Measurements from ENCODE around the gene BRPF3. TPM values are rescaled to one million over a fixed set of nuclear protein-coding genes. Genes with fewer than 3 reads are reported as not detected.

Gene BRPF3
- total RNA-seq, 1 experiment from 2014 or later: 49.6 TPM

GRCh38 chr6:36232172-36232571 lies 35.6 kb downstream of the BRPF3 start:
- Histone ChIP-seq H3K4me3 (ENCODE audit: low read depth in 2 of 2, low read length in 2 of 2) (no peak overlapping the region), H3K9me3 (ENCODE audit: control insufficient read depth, insufficient read depth, low read depth, low read length) (no peaks in the 10 kb centered on the region), H3K4me1 (ENCODE audit: control insufficient read depth, insufficient read depth, low read length) (no peaks in the 10 kb centered on the region), H3K27ac (ENCODE audit: low read length) (no peak overlapping the region), H3K36me3 (ENCODE audit: control insufficient read depth, insufficient read depth, low read length) (peaks cover 6% of the 10 kb centered on the region), H3K27me3 (ENCODE audit: control insufficient read depth, insufficient read depth, low read length) (no peaks in the 10 kb centered on the region)
- ChIA-PET CTCF (no interaction called here), POLR2A (no interaction called here)
- TF ChIP-seq POLR2AphosphoS5 (IDR thresholded peaks at IDR 0.05; ENCODE audit: low read depth, low read length): no peak
- TF ChIP-seq TCF7L2 (IDR thresholded peaks at IDR 0.05; ENCODE audit: low read depth, low read length): no peak
- TF ChIP-seq, protein P1, sequence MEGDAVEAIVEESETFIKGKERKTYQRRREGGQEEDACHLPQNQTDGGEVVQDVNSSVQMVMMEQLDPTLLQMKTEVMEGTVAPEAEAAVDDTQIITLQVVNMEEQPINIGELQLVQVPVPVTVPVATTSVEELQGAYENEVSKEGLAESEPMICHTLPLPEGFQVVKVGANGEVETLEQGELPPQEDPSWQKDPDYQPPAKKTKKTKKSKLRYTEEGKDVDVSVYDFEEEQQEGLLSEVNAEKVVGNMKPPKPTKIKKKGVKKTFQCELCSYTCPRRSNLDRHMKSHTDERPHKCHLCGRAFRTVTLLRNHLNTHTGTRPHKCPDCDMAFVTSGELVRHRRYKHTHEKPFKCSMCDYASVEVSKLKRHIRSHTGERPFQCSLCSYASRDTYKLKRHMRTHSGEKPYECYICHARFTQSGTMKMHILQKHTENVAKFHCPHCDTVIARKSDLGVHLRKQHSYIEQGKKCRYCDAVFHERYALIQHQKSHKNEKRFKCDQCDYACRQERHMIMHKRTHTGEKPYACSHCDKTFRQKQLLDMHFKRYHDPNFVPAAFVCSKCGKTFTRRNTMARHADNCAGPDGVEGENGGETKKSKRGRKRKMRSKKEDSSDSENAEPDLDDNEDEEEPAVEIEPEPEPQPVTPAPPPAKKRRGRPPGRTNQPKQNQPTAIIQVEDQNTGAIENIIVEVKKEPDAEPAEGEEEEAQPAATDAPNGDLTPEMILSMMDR (IDR thresholded peaks at IDR 0.05): no peak
- TF ChIP-seq, protein P2, sequence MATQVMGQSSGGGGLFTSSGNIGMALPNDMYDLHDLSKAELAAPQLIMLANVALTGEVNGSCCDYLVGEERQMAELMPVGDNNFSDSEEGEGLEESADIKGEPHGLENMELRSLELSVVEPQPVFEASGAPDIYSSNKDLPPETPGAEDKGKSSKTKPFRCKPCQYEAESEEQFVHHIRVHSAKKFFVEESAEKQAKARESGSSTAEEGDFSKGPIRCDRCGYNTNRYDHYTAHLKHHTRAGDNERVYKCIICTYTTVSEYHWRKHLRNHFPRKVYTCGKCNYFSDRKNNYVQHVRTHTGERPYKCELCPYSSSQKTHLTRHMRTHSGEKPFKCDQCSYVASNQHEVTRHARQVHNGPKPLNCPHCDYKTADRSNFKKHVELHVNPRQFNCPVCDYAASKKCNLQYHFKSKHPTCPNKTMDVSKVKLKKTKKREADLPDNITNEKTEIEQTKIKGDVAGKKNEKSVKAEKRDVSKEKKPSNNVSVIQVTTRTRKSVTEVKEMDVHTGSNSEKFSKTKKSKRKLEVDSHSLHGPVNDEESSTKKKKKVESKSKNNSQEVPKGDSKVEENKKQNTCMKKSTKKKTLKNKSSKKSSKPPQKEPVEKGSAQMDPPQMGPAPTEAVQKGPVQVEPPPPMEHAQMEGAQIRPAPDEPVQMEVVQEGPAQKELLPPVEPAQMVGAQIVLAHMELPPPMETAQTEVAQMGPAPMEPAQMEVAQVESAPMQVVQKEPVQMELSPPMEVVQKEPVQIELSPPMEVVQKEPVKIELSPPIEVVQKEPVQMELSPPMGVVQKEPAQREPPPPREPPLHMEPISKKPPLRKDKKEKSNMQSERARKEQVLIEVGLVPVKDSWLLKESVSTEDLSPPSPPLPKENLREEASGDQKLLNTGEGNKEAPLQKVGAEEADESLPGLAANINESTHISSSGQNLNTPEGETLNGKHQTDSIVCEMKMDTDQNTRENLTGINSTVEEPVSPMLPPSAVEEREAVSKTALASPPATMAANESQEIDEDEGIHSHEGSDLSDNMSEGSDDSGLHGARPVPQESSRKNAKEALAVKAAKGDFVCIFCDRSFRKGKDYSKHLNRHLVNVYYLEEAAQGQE (IDR thresholded peaks at IDR 0.05; ENCODE audit: insufficient read depth in 1 of 2, low read depth in 2 of 2, low read length in 1 of 2): no peak
- no peak for TF ChIP-seq SIN3A (IDR thresholded peaks at IDR 0.05; ENCODE audit: borderline replicate concordance, insufficient read depth, low read depth, low read length)
- BruUV-seq (replicated peaks): TSS peak; percentile 85
- ATAC-seq (no peak), DNase-seq (ENCODE audit: low read depth, low spot score) (no peak)
- intact Hi-C loops (cut with micrococcal nuclease; ENCODE audit: unreplicated experiment) (no loop called here), in situ Hi-C loops (cut with HindIII; ENCODE audit: low pct_unique_long_range_greater_than_20kb, low sequenced_read_pairs) (no loop called here)

GRCh38 chr6:36235309-36235708 lies 38.8 kb downstream of the BRPF3 start:
- ChIA-PET POLR2A (no interaction called here), CTCF (no interaction called here)
- intact Hi-C loops (cut with micrococcal nuclease; ENCODE audit: unreplicated experiment) (no loop called here), in situ Hi-C loops (cut with HindIII; ENCODE audit: low pct_unique_long_range_greater_than_20kb, low sequenced_read_pairs) (no loop called here)
- no peaks in the 10 kb centered on the region for H3K27me3 ChIP-seq (ENCODE audit: control insufficient read depth, insufficient read depth, low read length)
- no peaks in the 10 kb centered on the region for H3K9me3 ChIP-seq (ENCODE audit: control insufficient read depth, insufficient read depth, low read depth, low read length)
- BruUV-seq (replicated peaks): no TSS peak
- H3K4me3 ChIP-seq (ENCODE audit: low read depth in 2 of 2, low read length in 2 of 2): no peak overlapping the region
- DNase-seq (ENCODE audit: low read depth, low spot score) (no peak), ATAC-seq (peak; percentile 57)
- H3K27ac ChIP-seq (ENCODE audit: low read length): no peak overlapping the region
- no peaks in the 10 kb centered on the region for H3K4me1 ChIP-seq (ENCODE audit: control insufficient read depth, insufficient read depth, low read length)
- no peaks in the 10 kb centered on the region for H3K36me3 ChIP-seq (ENCODE audit: control insufficient read depth, insufficient read depth, low read length)
- TF ChIP-seq, protein P2 (IDR thresholded peaks at IDR 0.05; ENCODE audit: insufficient read depth in 1 of 2, low read depth in 2 of 2, low read length in 1 of 2): no peak
- no peak for TF ChIP-seq POLR2AphosphoS5 (IDR thresholded peaks at IDR 0.05; ENCODE audit: low read depth, low read length)
- TF ChIP-seq SIN3A (IDR thresholded peaks at IDR 0.05; ENCODE audit: borderline replicate concordance, insufficient read depth, low read depth, low read length): no peak
- TF ChIP-seq, protein P1 (IDR thresholded peaks at IDR 0.05): no peak
- TF ChIP-seq TCF7L2 (IDR thresholded peaks at IDR 0.05; ENCODE audit: low read depth, low read length): no peak

Data from Panc1 (cell line).